HG02759 (cell line): ENCODE results near the gene FOXO4.

Experiments
- ATAC-seq: cut with Tn5 transposase; IDR thresholded peaks from one replicate; pipeline ENCODE4 v1.9.1; 2021; ENCODE audit warnings: mild to moderate bottlenecking, moderate library complexity; ENCODE audit not compliant: unreplicated experiment

Gene FOXO4

GRCh38 chrX:71131510-71131909 lies 35.9 kb downstream of the FOXO4 start:
- no peak for ATAC-seq

DNA sequence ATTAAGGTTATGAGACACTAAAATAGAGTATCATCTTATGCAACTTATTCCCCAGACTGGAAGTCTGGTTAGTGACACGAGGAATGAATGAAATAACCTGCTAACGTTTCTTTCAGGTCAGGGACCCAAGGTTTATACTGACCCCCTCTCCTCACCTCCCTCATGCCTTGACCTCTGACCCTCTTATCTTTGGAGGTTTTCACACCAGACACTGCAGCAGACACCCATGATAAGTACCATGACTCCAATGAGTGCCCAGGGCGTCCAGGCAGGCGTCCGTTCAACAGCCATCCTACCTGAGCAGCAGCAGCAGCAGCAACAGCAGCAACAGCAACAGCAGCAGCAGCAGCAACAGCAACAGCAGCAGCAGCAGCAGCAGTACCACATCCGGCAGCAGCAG lies 44.8 kb downstream of the FOXO4 start:
- no peak for ATAC-seq

GRCh38 chrX:71143508-71143907 lies 47.9 kb downstream of the FOXO4 start:
- no peak for ATAC-seq

- no peak for ATAC-seq
Observed at GRCh38 chrX:71144651-71145050, 49.0 kb downstream of the FOXO4 start, which contains the start of gene NLGN3. Gene NLGN3 (plus strand): TSS chrX:71144841. CDS start chrX:71147750, 2,909 bp downstream.

GRCh38 chrX:71147496-71148277 lies 52.0 kb downstream of the FOXO4 start:
- ATAC-seq = no peak

DNA sequence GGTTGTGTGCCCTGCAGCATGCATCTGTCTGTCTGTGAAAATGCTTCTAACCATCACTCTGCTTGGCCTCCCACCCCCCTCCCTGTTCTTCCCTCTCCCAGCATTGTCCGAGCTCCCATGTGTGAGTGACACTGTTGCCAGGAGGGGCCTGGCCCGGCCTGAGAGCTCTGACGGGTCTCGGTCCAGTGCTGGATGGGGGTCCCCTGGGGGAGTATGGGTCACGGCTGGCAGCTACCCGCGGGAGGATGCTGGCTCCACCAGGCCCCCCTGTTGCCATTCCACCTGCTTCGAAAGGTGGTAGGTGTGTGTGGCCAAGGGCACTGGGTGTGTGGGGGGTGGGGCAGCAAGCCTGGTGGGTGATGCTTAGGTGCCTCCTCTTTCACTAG lies 52.6 kb downstream of the FOXO4 start:
- no peak for ATAC-seq

GRCh38 chrX:71151366-71151765 lies 55.7 kb downstream of the FOXO4 start:
- ATAC-seq = no peak
